HEK293 (cell line): ENCODE data around the gene STRN3.

Experiments used
- CTCF ChIA-PET: fragments of 350-600 bp; formaldehyde crosslinking; extraction: SDS; loops from one replicate; lab custom pipeline; 2021; ENCODE audit warnings: antibody characterized with exemption; lab: Yijun Ruan, JAX
- POLR2A ChIA-PET: fragments of 300-600 bp; formaldehyde crosslinking; extraction: SDS; loops from one replicate; lab custom pipeline; 2020; ENCODE audit warnings: antibody characterized with exemption, inconsistent platforms; lab: Yijun Ruan, JAX
- H3K27ac ChIP-seq: fragments of 200-500 bp; sonication (Bioruptor generic); 2 replicates; pipeline ENCODE4 v1.5.1; 2014; ENCODE audit warnings: low read depth, low read length, control low read depth, inconsistent platforms; ENCODE audit errors: extremely low read depth
- H3K36me3 ChIP-seq, 2 experiments: fragments of 200-500 bp in 1 of 2; sonication (Bioruptor generic) in 1 of 2; 1 replicate in 1 of 2; 2 replicates in 1 of 2; pipeline ENCODE4 v1.5.1; 2014 to 2017; ENCODE audit warnings: inconsistent platforms in 2 of 2, low read length in 2 of 2; ENCODE audit not compliant: control insufficient read depth in 2 of 2, insufficient read depth in 1 of 2
- H3K4me1 ChIP-seq: fragments of 200-500 bp; sonication (Bioruptor generic); 2 replicates; pipeline ENCODE4 v1.5.1; 2014; ENCODE audit warnings: mild to moderate bottlenecking, low read length, inconsistent platforms; ENCODE audit not compliant: control insufficient read depth, insufficient read depth
- H3K4me3 ChIP-seq: 2 replicates; pipeline ENCODE4 v1.5.1; 2011; ENCODE audit warnings: low read depth, mild to moderate bottlenecking, control low read depth, low read length, moderate library complexity
- H3K9me3 ChIP-seq: fragments of 200-500 bp; sonication (Bioruptor generic); 2 replicates; pipeline ENCODE4 v1.5.1; 2014; ENCODE audit warnings: low read depth, low read length, inconsistent platforms; ENCODE audit not compliant: control insufficient read depth, insufficient read depth
- ATF2 ChIP-seq: fragments of 450-650 bp; formaldehyde crosslinking; IDR thresholded peaks from 2 replicates; pipeline ENCODE4 v1.5.1; 2016; ENCODE audit warnings: missing biosample characterization, missing genetic modification characterization, low read depth
- GLI2 ChIP-seq: fragments of 450-650 bp; formaldehyde crosslinking; IDR thresholded peaks from 2 replicates; pipeline ENCODE4; 2017; ENCODE audit warnings: missing biosample characterization, missing genetic modification characterization, low read depth, borderline replicate concordance
- GLIS1 ChIP-seq: fragments of 450-650 bp; formaldehyde crosslinking; IDR thresholded peaks from 2 replicates; pipeline ENCODE4 v1.5.1; 2016; ENCODE audit warnings: missing biosample characterization, missing genetic modification characterization
- IKZF3 ChIP-seq: fragments of 450-650 bp; IDR thresholded peaks from 2 replicates; pipeline ENCODE4 v1.5.0; 2018; ENCODE audit warnings: missing biosample characterization, mild to moderate bottlenecking, missing genetic modification characterization, moderate library complexity
- PBX3 ChIP-seq: sonication (generic); formaldehyde crosslinking; IDR thresholded peaks from 2 replicates; pipeline ENCODE4 v1.8.1; 2022; ENCODE audit warnings: mild to moderate bottlenecking, moderate library complexity, missing genetic modification reagents
- WT1 ChIP-seq: fragments of 450-650 bp; formaldehyde crosslinking; IDR thresholded peaks from 2 replicates; pipeline ENCODE4 v1.5.1; 2016; ENCODE audit warnings: missing biosample characterization, missing genetic modification characterization
- ZBTB49 ChIP-seq: fragments of 450-650 bp; formaldehyde crosslinking; IDR thresholded peaks from 2 replicates; pipeline ENCODE4 v1.5.1; 2016; ENCODE audit warnings: missing biosample characterization, missing genetic modification characterization, low read depth
- ZFP69B ChIP-seq: fragments of 450-650 bp; formaldehyde crosslinking; IDR thresholded peaks from 2 replicates; pipeline ENCODE4 v1.5.1; 2016; ENCODE audit warnings: missing biosample characterization, missing genetic modification characterization
- ZNF18 ChIP-seq: fragments of 450-650 bp; formaldehyde crosslinking; IDR thresholded peaks from 2 replicates; pipeline ENCODE4 v1.5.1; 2016; ENCODE audit warnings: missing biosample characterization, missing genetic modification characterization
- ZNF223 ChIP-seq: fragments of 450-650 bp; formaldehyde crosslinking; IDR thresholded peaks from 2 replicates; pipeline ENCODE4 v1.5.1; 2016; ENCODE audit warnings: missing biosample characterization, missing genetic modification characterization
- ZNF341 ChIP-seq: fragments of 450-650 bp; formaldehyde crosslinking; IDR thresholded peaks from 2 replicates; pipeline ENCODE4; 2016; ENCODE audit warnings: low read depth, missing biosample characterization, missing genetic modification characterization
- ZNF366 ChIP-seq: fragments of 450-650 bp; formaldehyde crosslinking; conservative IDR thresholded peaks from 2 replicates; pipeline ENCODE4 v1.5.1; 2016; ENCODE audit warnings: missing biosample characterization, missing genetic modification characterization
- ZNF473 ChIP-seq: fragments of 450-650 bp; formaldehyde crosslinking; IDR thresholded peaks from 2 replicates; pipeline ENCODE4 v1.5.1; 2017; ENCODE audit warnings: missing biosample characterization, missing genetic modification characterization
- ZNF48 ChIP-seq: fragments of 450-650 bp; formaldehyde crosslinking; IDR thresholded peaks from 2 replicates; pipeline ENCODE4 v1.5.1; 2016; ENCODE audit warnings: missing biosample characterization, missing genetic modification characterization
- ZNF518A ChIP-seq: fragments of 450-650 bp; formaldehyde crosslinking; conservative IDR thresholded peaks from 2 replicates; pipeline ENCODE4 v1.5.1; 2016; ENCODE audit warnings: low read depth, missing biosample characterization, missing genetic modification characterization
- ZNF529 ChIP-seq: fragments of 450-650 bp; formaldehyde crosslinking; IDR thresholded peaks from 2 replicates; pipeline ENCODE4 v1.5.1; 2017; ENCODE audit warnings: missing genetic modification characterization, missing biosample characterization; ENCODE audit not compliant: insufficient replicate concordance
- ZNF558 ChIP-seq: fragments of 450-650 bp; formaldehyde crosslinking; IDR thresholded peaks from 2 replicates; pipeline ENCODE4 v1.5.1; 2016; ENCODE audit warnings: missing biosample characterization, missing genetic modification characterization
- ZNF580 ChIP-seq: fragments of 450-650 bp; formaldehyde crosslinking; IDR thresholded peaks from 2 replicates; pipeline ENCODE4 v1.5.1; 2016; ENCODE audit warnings: missing biosample characterization, missing genetic modification characterization
- ZNF768 ChIP-seq: fragments of 450-650 bp; formaldehyde crosslinking; IDR thresholded peaks from 2 replicates; pipeline ENCODE4 v1.5.1; 2018; ENCODE audit warnings: missing biosample characterization, mild to moderate bottlenecking, missing genetic modification characterization

STRN3 gene

GRCh38 chr14:30982533-30982932 lies 43.6 kb downstream of the STRN3 start:
- ChIA-PET POLR2A (no interaction called here), CTCF (interaction anchor here (0.6 to 1.4 kb wide), 2 partner anchors 100 to 1127 kb away, joined by 4 read pairs; no protein-coding TSS in a partner anchor)
- Histone ChIP-seq H3K36me3 (no peaks in the 10 kb centered on the region; a peak in 1 of 3 replicates), H3K9me3 (no peaks in the 10 kb centered on the region), H3K4me1 (no peaks in the 10 kb centered on the region; the same call in 1 of the 2 replicates)
- TF ChIP-seq IKZF3 (tag by site-specific recombination) (no peak), ZBTB49 (tag by site-specific recombination) (no peak), WT1 (tag by site-specific recombination) (no peak), ATF2 (tag by site-specific recombination) (no peak), ZNF223 (tag by site-specific recombination) (no peak), ZFP69B (tag by site-specific recombination) (no peak), ZNF558 (tag by site-specific recombination) (no peak), ZNF18 (tag by site-specific recombination) (no peak), PBX3 (CRISPR knock-in tag) (no peak), ZNF768 (no peak), ZNF341 (tag by site-specific recombination) (no peak), ZNF529 (tag by site-specific recombination) (no peak), ZNF518A (tag by site-specific recombination) (no peak), ZNF366 (tag by site-specific recombination) (no peak), GLIS1 (no peak), GLI2 (tag by site-specific recombination) (no peak), ZNF48 (tag by site-specific recombination) (no peak), ZNF473 (tag by site-specific recombination) (no peak), ZNF580 (tag by site-specific recombination) (no peak)
- TF ChIP-seq, all 188 proteins: peak for 0
- Histone ChIP-seq H3K4me3 (no peak overlapping the region), H3K27ac (no peak overlapping the region)
